ENCODE results near the gene B4GALT3.

The B4GALT3 gene

DNA sequence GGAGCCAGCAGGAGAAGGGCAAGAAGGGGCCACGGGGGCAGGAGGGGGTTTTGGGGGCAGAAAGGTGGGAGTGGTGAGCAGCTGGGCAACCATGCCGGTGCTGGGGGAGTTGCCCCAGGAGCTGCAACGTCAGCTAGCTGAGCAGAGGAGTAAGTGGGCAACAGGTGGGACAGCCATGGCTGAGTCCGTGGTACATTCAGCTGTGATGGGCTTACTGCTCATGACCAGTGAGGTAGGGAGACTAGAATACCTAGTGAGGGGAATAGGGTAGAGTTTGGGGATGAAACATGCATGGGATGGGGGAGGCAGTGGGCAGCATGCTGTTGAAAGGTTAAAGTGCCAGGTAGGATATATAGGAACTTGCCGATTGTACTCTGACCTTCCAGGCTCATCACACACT lies 15.7 kb downstream of the B4GALT3 start:
- no peak for DNase-seq

DNA sequence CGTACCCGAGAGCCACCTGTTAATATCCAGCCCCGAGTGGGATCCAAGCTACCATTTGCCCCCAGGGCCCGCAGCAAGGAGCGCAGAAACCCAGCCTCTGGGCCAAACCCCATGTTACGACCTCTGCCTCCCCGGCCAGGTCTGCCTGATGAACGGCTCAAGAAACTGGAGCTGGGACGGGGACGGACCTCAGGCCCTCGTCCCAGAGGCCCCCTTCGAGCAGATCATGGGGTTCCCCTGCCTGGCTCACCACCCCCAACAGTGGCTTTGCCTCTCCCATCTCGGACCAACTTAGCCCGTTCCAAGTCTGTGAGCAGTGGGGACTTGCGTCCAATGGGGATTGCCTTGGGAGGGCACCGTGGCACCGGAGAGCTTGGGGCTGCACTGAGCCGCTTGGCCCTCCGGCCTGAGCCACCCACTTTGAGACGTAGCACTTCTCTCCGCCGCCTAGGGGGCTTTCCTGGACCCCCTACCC lies 16.6 kb downstream of the B4GALT3 start:
- no peak for DNase-seq

DNA sequence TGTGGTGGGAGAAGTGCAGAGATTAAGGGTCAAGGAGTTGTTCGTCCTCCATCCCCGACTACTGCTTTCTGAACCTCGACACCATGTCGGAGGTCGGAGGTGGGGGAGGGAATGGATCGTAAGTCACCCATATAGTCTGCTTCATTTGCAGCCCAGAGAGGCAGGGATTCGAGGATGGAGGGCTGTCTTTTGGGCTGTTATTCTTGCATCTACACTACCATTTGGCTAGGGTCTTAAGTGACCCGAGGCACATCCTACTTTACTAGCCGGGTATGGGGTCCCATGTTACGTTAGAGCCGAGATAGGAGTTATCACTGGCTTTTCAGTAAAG lies 17.4 kb downstream of the B4GALT3 start:
- DNase-seq = no peak

- peak; percentile 90 for DNase-seq
These were observed 18.0 kb downstream of the B4GALT3 start, which contains the start of gene USP21 for GRCh38 chr1:161159087-161159912. Gene USP21, plus strand, starts transcription at chr1:161159500. Its CDS starts 1,141 bp downstream, at chr1:161160641.

DNA sequence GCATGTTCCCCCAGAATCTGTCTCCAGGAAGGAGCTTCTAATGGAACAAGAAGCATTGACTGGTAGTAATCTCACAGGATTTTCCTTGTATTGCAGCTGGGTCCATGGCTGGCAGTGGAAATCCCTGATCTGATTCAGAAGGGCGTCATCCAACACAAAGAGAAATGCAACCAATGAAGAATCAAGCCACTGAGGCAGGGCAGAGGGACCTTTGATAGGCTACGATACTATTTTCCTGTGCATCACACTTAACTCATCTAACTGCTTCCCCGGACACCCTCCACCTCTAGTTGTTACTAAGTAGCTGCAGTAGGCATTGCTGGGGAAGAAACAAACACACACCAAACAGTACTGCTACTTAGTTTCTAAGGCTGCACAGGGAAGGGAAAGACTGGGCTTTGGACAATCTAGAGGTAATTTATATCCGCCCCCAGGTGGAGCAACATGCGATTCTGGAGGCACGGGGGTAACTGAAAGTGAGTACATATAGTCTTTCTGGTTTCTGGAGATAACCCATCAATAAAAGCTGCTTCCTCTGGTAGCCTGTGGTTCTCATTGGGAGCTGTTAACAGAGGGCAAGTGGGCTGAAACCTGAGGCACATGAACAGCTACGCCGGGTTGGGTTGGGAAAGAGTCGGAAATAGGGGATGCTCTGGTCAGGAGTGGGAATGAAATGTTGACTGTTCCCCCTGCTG lies 18.8 kb downstream of the B4GALT3 start:
- no peak for DNase-seq

DNA sequence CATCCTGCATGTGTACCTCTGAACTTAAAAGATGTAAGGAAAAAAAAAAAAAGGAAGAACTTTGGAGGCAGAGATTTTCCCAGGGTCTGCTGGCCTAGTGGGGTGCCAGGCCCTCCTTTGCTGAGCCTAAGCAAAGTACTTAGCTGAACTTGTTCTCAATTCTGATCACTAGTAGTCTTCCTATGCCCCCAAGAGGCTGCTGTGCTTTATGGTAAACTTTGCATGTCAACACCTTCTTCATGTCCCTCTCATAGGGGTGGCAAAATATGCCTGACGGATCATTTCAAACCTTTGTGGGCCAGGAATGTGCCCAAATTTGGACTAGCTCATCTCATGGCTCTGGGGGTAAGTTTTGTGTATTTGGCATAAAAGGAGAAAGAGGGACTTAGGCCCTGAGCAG lies 19.4 kb downstream of the B4GALT3 start:
- DNase-seq = no peak

DNA sequence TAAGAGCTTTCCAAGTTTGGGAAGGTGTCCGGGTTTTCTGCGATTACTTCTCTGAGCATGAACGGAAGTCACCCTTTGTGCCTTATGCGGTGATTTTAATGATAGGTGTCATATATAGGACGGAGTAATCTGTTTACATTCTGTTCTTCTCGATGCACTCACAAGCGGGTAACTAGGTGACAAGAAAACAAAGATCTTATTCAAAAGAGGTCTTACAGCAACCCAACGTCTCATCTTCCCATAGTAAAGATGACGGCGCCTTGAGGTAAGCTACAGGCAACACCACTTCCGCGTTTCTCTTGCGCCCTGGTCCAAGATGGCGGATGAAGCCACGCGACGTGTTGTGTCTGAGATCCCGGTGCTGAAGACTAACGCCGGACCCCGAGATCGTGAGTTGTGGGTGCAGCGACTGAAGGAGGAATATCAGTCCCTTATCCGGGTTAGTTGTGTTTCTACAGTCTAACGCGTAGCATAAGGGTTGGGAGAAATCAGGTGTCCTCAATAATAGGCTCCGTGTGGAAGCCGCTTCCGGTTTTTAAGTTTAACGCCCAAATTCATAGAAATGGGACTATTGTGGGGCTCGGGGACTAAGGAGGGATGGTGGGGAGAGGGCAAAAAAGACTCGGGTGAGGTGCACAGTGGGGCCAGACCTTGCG lies 23.5 kb downstream of the B4GALT3 start, which contains the start of gene UFC1:
Gene UFC1, plus strand, starts transcription at position 297 of the 656 bp plus-strand sequence. Its CDS starts 20 bp downstream, at position 317.
- DNase-seq = peak; percentile 89

DNA sequence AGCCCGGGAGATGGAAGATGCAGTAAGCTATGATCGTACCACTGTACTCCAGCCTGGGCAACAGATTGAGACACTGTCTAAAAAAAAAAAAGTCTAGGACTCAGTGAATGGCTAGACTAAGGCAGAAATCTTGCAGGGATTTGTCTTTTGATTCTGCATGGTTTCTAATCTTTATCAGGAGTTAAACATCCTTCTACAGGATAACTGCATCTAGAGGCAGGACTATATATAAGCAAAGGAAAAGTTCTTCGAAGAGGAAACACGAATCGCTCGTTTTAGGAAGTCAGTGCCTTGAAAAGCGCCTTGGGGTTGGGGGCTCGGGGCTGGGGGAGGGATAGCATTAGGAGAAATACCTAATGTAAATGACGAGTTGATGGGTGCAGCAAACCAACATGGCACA lies 24.1 kb downstream of the B4GALT3 start:
- no peak for DNase-seq

- no peak for DNase-seq
These were observed 31.5 kb downstream of the B4GALT3 start for GRCh38 chr1:161145832-161146231.

DNA sequence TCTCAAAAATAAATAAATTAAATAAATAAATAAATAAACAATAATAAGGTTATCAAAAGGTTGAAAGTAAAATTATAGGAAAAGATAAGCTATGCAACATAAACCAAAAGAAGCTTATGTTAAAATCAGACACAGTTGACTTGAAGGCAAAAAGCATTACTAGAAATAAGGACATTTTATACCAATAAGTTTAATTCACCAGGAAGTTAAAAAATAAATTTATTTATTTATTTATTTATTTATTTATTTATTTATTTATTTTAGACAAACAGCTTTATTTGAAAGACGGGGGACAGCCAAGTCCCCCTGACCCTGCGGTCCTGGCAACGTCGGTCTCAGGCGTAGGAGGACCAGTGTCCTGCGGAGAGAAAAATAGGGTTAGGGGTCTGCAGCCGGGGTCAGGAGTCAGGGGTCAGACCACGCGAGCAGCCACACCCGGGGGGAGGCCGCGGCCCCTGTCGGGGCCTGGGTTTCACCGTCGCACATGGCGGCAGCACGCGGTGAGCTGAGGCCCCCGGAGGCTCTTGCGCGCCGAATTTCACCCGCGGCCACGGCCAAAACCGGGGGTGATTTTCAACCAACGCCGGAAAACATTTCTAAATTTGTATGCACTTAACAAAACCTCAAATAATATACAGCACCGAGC lies 36.4 kb downstream of the B4GALT3 start:
- no peak for DNase-seq

DNA sequence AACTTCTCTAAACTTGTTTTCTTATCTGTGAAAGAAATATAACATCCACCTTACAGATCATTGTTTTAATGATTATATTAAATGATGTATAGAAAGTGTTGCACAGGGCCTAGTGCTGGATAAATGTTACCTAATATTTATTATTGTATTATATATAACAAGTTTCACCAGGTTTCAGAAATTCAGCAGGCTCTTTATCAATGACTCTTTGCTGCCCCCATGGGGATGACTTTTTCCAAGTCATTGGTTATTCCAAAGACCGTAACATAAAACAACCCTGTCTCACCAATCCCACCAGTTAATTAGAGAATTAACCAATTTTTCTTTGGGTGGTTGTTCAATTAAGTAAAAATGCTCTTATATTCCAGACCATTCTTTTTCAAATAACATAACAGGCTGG lies 37.5 kb downstream of the B4GALT3 start:
- peak; percentile 51 for DNase-seq

DNA sequence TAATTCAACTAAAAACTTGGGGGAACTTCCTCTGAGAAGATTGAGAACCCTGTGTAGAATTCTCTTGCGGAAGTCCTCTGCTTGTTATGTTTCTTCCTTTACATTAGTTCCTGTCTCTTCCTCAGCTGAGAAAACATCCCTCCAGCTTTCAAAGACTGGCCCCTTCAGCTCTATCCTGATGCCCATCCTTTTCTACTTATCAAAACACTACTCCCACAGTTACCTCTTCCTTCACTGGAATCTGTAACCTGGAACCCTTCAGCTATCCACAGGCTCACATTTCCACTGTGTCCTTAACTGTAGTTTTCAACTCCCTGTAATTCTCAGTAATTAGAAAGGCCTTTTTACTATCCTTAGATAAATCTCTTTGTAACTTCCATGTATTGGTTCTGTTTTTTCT lies 38.9 kb downstream of the B4GALT3 start:
- DNase-seq = no peak

DNA sequence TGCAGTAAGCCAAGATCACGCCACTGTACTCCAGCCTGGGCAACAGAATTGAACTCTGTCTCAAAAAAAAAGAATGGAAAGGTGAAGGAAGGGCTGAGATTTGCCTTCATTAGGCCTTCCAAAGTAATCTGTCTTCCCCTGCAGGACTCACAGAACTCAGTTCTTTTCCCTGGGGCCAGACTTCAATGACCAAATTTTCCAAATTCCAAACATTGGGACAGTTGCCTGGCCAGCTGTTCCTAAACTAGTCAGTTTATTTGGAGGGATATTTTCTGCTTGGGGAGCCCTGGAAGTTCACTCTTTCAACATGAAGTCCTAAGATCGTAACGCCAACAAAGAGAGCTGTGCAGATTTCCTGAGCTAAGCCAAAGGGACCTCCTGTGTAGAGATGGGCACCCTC lies 39.4 kb downstream of the B4GALT3 start:
- DNase-seq = no peak

GRCh38 chr1:161133220-161133740 lies 44.0 kb downstream of the B4GALT3 start:
- DNase-seq = no peak

DNA sequence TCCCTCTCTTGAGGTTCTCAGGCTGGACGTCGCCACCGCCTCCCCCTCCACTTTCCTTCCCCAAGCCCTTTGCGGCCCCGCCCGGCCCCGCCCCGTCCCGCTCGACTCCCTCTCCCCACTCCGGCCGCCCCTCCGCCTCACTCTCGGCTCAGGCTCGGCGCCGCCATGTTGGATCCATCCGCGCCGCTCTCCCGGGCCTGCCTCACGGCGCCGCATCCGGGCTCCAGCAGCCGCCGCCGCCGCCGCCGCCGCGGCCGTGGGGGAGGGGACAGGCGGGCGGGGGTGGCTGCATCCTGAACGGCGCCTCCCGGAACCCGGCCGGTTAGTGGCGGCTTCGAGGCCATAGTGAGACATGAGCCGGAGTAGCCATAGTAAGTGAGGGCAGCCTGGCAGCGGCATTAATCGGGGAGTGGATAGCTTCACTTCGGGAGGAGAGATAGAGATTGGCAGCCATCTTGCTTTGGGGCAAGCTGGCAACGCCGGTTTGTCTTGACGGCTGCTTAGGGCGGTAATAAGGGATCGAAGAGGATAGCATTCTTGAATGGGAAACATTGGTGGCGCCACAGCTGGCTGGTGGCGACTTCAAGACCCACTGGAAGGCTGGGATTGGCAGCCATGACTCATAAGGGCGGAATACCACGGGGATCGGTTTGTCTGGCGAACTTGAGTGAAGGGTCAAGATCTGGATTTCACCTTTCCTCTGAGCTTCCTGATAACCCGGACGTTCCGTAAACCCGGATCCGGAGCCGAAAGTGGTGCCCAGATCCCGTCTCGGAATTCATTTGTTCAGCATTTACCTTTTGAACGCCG lies 44.7 kb downstream of the B4GALT3 start, which contains the start of gene DEDD:
Gene DEDD, minus strand, starts transcription at position 258 of the 810 bp plus-strand sequence. CDS start 8,205 bp downstream, outside the sequence.
- peak; percentile 98 for DNase-seq

GRCh38 chr1:161131523-161132409 lies 45.5 kb downstream of the B4GALT3 start:
- no peak for DNase-seq

GRCh38 chr1:161130266-161130665 lies 47.0 kb downstream of the B4GALT3 start:
- no peak for DNase-seq

- no peak for DNase-seq
These were observed 48.5 kb downstream of the B4GALT3 start for GRCh38 chr1:161128591-161129420.

- no peak for DNase-seq
These were observed 49.7 kb downstream of the B4GALT3 start for GRCh38 chr1:161127649-161128048.

All from fibroblast of skin of scalp (primary cell).